ENCODE data around the gene GLYR1.

Gene GLYR1

DNA sequence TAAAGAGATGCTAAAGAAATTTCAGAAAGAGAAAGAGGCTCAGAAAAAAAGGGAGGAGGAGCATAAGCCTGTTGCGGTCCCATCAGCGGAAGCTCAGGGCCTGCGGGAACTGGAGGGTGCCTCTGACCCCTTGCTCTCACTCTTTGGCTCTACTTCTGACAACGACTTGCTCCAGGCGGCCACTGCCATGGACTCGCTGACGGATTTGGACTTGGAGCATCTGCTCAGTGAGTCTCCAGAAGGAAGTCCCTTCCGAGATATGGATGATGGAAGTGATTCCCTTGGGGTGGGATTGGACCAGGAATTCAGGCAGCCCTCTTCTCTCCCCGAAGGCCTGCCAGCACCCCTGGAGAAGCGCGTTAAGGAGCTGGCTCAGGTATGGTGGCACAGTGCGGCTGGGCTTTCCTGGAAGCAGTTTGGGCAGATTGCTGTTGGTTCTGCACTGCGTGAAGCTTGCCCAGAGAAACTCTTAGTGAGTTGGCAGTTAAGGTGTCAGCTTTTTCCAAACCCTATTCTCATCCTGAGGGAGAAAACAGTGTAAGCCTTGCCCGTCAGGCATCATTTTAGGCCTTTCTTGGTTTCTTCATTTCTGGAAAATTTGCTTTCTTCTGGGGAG is 13.7 kb upstream of the GLYR1 start:
- DNase-seq (ENCODE audit: insufficient read length, low spot score), result no peak
- FAIRE-seq, result no peak
- TF ChIP-seq, protein P1, sequence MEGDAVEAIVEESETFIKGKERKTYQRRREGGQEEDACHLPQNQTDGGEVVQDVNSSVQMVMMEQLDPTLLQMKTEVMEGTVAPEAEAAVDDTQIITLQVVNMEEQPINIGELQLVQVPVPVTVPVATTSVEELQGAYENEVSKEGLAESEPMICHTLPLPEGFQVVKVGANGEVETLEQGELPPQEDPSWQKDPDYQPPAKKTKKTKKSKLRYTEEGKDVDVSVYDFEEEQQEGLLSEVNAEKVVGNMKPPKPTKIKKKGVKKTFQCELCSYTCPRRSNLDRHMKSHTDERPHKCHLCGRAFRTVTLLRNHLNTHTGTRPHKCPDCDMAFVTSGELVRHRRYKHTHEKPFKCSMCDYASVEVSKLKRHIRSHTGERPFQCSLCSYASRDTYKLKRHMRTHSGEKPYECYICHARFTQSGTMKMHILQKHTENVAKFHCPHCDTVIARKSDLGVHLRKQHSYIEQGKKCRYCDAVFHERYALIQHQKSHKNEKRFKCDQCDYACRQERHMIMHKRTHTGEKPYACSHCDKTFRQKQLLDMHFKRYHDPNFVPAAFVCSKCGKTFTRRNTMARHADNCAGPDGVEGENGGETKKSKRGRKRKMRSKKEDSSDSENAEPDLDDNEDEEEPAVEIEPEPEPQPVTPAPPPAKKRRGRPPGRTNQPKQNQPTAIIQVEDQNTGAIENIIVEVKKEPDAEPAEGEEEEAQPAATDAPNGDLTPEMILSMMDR (IDR thresholded peaks at IDR 0.05; ENCODE audit: insufficient read depth, missing control alignments), result no peak

DNA sequence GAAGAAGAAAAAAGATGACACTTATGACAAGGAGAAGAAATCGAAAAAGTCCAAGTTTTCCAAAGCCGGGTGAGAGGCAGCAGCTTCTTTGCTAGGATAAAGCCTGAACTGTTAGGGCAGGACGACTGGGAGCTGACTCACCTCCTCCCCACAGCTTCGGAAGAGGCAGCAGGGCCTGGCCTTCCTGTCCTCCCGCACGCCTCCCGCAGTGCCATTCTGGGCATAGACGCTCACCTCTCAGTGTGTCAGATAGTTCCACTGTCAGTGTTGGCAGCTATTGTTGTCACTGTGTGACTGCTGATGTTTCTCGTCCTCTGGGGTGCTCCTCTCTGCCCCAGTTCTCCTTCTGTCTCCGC is 12.8 kb upstream of the GLYR1 start:
- TF ChIP-seq, protein P1 (IDR thresholded peaks at IDR 0.05; ENCODE audit: insufficient read depth, missing control alignments), result no peak
- no peak for DNase-seq (ENCODE audit: insufficient read length, low spot score)

DNA sequence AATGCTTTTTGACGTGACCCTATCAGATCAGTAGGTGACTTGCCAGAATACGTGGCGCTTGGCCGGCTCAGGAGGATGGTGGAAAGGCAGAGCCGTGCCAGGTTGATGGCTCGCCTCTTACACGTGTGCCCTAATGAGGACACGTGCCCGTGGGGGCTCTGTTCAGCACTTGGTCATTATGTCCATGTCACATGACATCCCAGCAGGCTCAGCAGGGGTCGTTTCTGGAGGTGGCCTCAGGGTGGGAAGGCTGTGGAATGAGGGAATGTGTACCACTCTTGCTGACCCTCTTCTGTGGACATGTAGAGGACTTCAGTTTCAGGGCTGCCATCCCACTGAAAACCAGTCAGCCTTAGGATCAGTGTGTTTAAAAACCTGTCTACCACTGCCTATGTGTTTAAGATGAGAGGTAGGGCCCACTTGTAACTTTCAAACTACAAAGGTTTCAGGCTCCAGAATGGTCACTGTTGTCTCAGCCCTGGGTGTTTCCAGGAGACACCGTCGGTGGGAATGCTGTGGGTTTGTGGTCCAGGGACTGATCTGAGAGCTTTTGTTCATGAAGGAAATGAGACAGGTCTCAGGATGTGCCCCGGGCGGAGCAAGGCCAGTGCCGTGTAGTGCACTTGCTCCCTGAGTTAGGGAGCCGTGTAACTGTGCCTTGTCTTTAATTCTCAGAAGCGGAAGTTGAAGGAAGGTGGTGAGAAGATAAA is 12.3 kb upstream of the GLYR1 start:
- TF ChIP-seq, protein P1 (IDR thresholded peaks at IDR 0.05; ENCODE audit: insufficient read depth, missing control alignments), result no peak
- FAIRE-seq, result no peak
- DNase-seq (ENCODE audit: insufficient read length, low spot score), result no peak

More for the DNA sequence above, 12.8 kb upstream of the GLYR1 start:
- FAIRE-seq, result no peak

DNA sequence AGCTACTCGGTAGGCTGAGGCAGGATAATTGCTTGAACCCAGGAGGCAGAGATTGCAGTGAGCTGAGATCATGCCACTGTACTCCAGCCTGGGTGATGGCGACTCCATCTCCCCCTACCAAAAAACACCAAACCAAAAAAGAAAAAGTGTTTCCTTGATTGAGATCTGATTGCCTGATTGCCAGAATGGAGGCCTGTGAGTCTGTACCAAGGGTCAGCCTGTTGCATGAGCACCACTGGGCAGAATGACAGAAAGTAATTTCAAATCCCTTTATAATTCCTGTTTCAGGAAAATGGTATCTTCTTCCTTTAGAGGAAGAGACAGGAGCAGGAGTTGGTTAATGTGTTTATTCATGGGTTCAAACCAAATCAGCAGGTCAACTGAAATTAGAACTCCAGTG is 8.7 kb upstream of the GLYR1 start:
- no peak for FAIRE-seq
- TF ChIP-seq, protein P1 (IDR thresholded peaks at IDR 0.05; ENCODE audit: insufficient read depth, missing control alignments), result no peak
- no peak for DNase-seq (ENCODE audit: insufficient read length, low spot score)

DNA sequence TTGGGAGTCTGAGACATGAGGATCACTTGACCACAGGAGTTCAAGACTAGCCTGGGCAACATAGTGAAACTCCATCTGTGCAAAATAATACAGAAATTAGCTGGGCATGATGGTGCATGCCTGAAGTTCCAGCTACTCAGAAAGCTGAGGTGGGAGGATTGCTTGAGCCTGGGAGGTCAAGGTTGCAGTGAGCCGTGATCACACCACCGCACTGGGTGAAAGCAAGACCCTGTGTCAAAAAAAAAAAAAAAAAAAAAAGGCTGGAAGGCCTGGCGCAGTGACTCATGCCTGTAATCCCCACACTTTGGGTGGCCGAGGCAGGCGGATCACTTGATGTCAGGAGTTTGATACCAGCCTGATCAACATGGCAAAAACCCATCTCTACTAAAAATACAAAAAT is 8.3 kb upstream of the GLYR1 start:
- no peak for FAIRE-seq
- no peak for DNase-seq (ENCODE audit: insufficient read length, low spot score)
- TF ChIP-seq, protein P1 (IDR thresholded peaks at IDR 0.05; ENCODE audit: insufficient read depth, missing control alignments), result no peak

DNA sequence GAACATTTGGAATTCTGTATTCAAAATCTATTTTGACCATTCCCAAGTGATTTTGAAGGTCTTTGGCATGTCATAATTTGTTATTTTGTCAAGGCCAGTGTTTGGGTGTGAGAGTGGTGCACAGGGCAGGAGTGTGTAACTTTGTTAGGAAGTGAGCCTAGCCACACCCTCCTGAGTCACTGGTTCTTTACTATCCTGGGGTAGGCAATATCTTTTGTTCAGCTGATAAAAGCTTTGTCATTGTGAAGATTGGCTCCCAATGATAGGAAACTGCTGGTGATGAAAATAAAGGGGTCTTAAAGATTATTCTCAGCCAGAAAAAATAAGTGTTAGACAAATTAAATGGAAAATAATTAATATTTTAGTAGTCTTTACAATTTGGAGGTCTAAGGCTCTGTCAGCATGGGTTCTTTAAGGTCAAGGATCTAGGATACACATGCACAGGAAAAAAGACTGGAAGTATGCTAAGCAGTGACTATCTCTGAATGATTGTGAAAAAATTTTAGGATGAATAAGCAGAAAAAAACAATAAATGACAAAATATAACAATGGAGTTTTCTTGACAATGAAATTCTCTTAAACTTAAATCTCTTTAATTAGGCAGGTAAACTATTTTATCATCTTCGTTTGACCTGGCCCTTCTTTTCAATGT is 5.3 kb upstream of the GLYR1 start:
- DNase-seq (ENCODE audit: insufficient read length, low spot score), result no peak
- TF ChIP-seq, protein P1 (IDR thresholded peaks at IDR 0.05; ENCODE audit: insufficient read depth, missing control alignments), result no peak
- no peak for FAIRE-seq

DNA sequence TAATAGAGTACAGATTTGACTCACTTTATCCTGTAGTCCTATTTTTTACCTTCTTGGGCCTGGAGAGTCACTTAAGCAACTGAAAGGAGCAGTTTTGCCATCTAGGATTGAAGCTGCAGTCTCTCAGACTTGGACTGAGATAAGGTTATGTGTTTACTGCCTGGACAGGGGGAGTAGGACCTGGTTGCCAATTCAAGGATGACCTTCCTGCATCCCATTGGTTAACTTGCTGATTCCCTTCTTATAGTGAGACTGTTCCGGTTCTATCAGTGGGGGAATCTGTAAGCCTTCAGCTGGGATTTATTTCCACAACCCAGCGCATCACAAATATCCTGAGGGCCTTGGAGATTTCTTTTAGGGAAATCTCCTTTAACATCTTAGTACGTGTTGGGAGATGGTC is 3.1 kb upstream of the GLYR1 start:
- no peak for FAIRE-seq
- TF ChIP-seq, protein P1 (IDR thresholded peaks at IDR 0.05; ENCODE audit: insufficient read depth, missing control alignments), result no peak
- DNase-seq (ENCODE audit: insufficient read length, low spot score), result no peak
